Endothelial cell of umbilical vein (primary cell): ENCODE measurements around the gene GM2A. TPM values are rescaled to one million over a fixed set of nuclear protein-coding genes. Genes with fewer than 3 reads are reported as not detected.

ENCODE experiments used
- BruUV-seq: library from RNA; stranded (reverse); fragments of 400-500 nt; replicated peaks from 2 replicates; lab custom pipeline; 2021; lab: Mats Ljungman, UMichigan
- CTCF ChIA-PET: fragments of 300-600, 350-600 bp; sonication (Branson Sonifier 250); formaldehyde crosslinking; loops from one replicate; lab custom pipeline; 2021; ENCODE audit warnings: antibody characterized with exemption, inconsistent platforms; lab: Charles Lee
- POLR2A ChIA-PET: fragments of 300-600, 350-600 bp; sonication (Branson Sonifier 250); formaldehyde crosslinking; loops from one replicate; lab custom pipeline; 2021; ENCODE audit warnings: antibody characterized with exemption, inconsistent platforms; lab: Charles Lee
- DNase-seq: peaks from one replicate; pipeline ENCODE4 v3.0.0-alpha.2; 2011; ENCODE audit warnings: low read depth, low spot score
- FAIRE-seq: peaks from 2 replicates; lab custom pipeline; 2011; peaks lifted over from hg19 to GRCh38; lab: Jason Lieb, UNC
- H2AFZ ChIP-seq: 2 replicates; pipeline ENCODE4 v1.6.0; 2012; ENCODE audit warnings: low read depth, low read length, control low read depth, inconsistent platforms
- H3K27ac ChIP-seq: 2 replicates; pipeline ENCODE4 v1.5.1; 2011; ENCODE audit warnings: low read depth, mild to moderate bottlenecking, control low read depth, low read length, moderate library complexity; ENCODE audit not compliant: insufficient read depth
- H3K27me3 ChIP-seq, 2 experiments: 2 replicates each; pipeline versions ENCODE4 v1.6.0 to v1.6.1; 2011; ENCODE audit warnings: low read length in 2 of 2, mixed read lengths in 1 of 2; ENCODE audit not compliant: control insufficient read depth in 2 of 2, insufficient read depth in 2 of 2
- H3K36me3 ChIP-seq, 2 experiments: 2 replicates in 1 of 2; 3 replicates in 1 of 2; pipeline ENCODE4 v1.5.1; 2011; ENCODE audit warnings: low read length in 2 of 2, mild to moderate bottlenecking in 1 of 2, moderate library complexity in 1 of 2; ENCODE audit not compliant: control insufficient read depth in 2 of 2, insufficient read depth in 2 of 2; ENCODE audit errors: extremely low read depth in 1 of 2
- H3K4me1 ChIP-seq: 3 replicates; pipeline ENCODE4 v1.5.1; 2011; ENCODE audit warnings: mild to moderate bottlenecking, low read length; ENCODE audit not compliant: control insufficient read depth, insufficient read depth; ENCODE audit errors: extremely low read depth
- H3K4me2 ChIP-seq: 2 replicates; pipeline ENCODE4 v1.6.1; 2011; ENCODE audit warnings: low read length, control low read depth, mixed read lengths; ENCODE audit not compliant: insufficient read depth
- H3K4me3 ChIP-seq, 3 experiments: fragments of 200-600 bp in 1 of 3; sonication (generic), shearing (Covaris generic) in 1 of 3; replicated peaks in 1 of 3; 2 replicates each; pipeline ENCODE4 v1.5.1; 2011 to 2016; ENCODE audit warnings: control low read depth in 3 of 3, low read length in 3 of 3, mild to moderate bottlenecking in 2 of 3, inconsistent platforms in 1 of 3, low read depth in 1 of 3, moderate library complexity in 1 of 3; ENCODE audit not compliant: insufficient read depth in 1 of 3
- H3K79me2 ChIP-seq: 2 replicates; pipeline ENCODE4 v1.6.0; 2012; ENCODE audit warnings: low read length, inconsistent platforms; ENCODE audit not compliant: control insufficient read depth, insufficient read depth
- H3K9ac ChIP-seq: replicated peaks from 2 replicates; pipeline ENCODE3; 2011; ENCODE audit warnings: low read length, control low read depth; ENCODE audit not compliant: insufficient read depth; ENCODE audit errors: extremely low read depth
- H3K9me1 ChIP-seq: replicated peaks from 3 replicates; pipeline ENCODE4 v1.6.0; 2011; ENCODE audit warnings: mild to moderate bottlenecking, low read length; ENCODE audit not compliant: control insufficient read depth, insufficient read depth; ENCODE audit errors: extremely low read depth
- H3K9me3 ChIP-seq: replicated peaks from 2 replicates; pipeline ENCODE4 v1.5.1; 2012; ENCODE audit warnings: low read length, inconsistent platforms; ENCODE audit not compliant: control insufficient read depth, insufficient read depth
- H4K20me1 ChIP-seq: replicated peaks from 2 replicates; pipeline ENCODE3; 2011; ENCODE audit warnings: mild to moderate bottlenecking, low read length; ENCODE audit not compliant: control insufficient read depth, insufficient read depth; ENCODE audit errors: extremely low read depth
- FOS ChIP-seq: IDR thresholded peaks from 2 replicates; pipeline ENCODE4 v1.6.1; 2011; ENCODE audit warnings: mild to moderate bottlenecking, low read length, moderate library complexity, borderline replicate concordance; ENCODE audit not compliant: insufficient read depth
- GATA2 ChIP-seq: IDR thresholded peaks from 2 replicates; pipeline ENCODE4 v1.7.0; 2011; ENCODE audit warnings: low read depth, mild to moderate bottlenecking, moderate library complexity, mixed read lengths, low read length; ENCODE audit not compliant: insufficient read length, insufficient read depth
- JUN ChIP-seq: IDR thresholded peaks from 2 replicates; pipeline ENCODE4 v1.6.1; 2011; ENCODE audit warnings: borderline replicate concordance, low read depth; ENCODE audit not compliant: insufficient read length, insufficient read depth
- MYC ChIP-seq: IDR thresholded peaks from one replicate; pipeline ENCODE4 v1.6.1; 2011; ENCODE audit warnings: mild to moderate bottlenecking, low read depth, low read length
- POLR2AphosphoS5 ChIP-seq: IDR thresholded peaks from 2 replicates; pipeline ENCODE4 v1.6.1; 2012; ENCODE audit warnings: low read depth, mild to moderate bottlenecking, control low read depth, low read length, moderate library complexity; ENCODE audit not compliant: insufficient read depth
- dilution Hi-C: fragments of 300-500 bp; cut with MboI; formaldehyde crosslinking; loops from one replicate; pipeline ENCODE4 v1.15.0; 2019; ENCODE audit warnings: low sequenced_read_pairs; ENCODE audit not compliant: extremely low pct_ligation_motif_present
- intact Hi-C: fragments of 100-400 bp; cut with micrococcal nuclease; formaldehyde crosslinking; loops from one replicate; pipeline ENCODE4 v1.10.0; 2022
- polyA plus RNA-seq, 4 experiments: library from polyadenylated mRNA; depleted of rRNA in 3 of 4; stranded (reverse) in 3 of 4; unstranded in 1 of 4; fragments of >200 nt; gene quantifications; 2 replicates each; pipeline versions ENCODE4 v1.2.1 to v1.2.3, GENCODE V29; 2011 to 2012; ENCODE audit warnings: missing spikeins in 1 of 4
- total RNA-seq: library from RNA; stranded (reverse); gene quantifications from 2 replicates; pipeline ENCODE4 v1.2.3, GENCODE V29; 2021
- TF ChIP-seq, protein P1 (sequence below): IDR thresholded peaks from 2 replicates; pipeline ENCODE4 v1.6.1; 2011; ENCODE audit not compliant: insufficient read depth, insufficient read length
- TF ChIP-seq, protein P2 (sequence below), 2 donors: IDR thresholded peaks; 1 replicate in 1 of 2; 2 replicates in 1 of 2; pipeline ENCODE4 v1.5.1; 2011; ENCODE audit warnings: low read length in 2 of 2, mild to moderate bottlenecking in 2 of 2, moderate library complexity in 2 of 2, control low read depth in 1 of 2, inconsistent platforms in 1 of 2, low read depth in 1 of 2; ENCODE audit not compliant: insufficient read depth in 1 of 2; ENCODE audit errors: extremely low read depth in 1 of 2

The GM2A gene
- total and polyA plus RNA-seq, 2 donors (not counting 3 experiments of a cell fraction or from before 2014, with no cell fraction given): 14.0 to 21.2 TPM

DNA sequence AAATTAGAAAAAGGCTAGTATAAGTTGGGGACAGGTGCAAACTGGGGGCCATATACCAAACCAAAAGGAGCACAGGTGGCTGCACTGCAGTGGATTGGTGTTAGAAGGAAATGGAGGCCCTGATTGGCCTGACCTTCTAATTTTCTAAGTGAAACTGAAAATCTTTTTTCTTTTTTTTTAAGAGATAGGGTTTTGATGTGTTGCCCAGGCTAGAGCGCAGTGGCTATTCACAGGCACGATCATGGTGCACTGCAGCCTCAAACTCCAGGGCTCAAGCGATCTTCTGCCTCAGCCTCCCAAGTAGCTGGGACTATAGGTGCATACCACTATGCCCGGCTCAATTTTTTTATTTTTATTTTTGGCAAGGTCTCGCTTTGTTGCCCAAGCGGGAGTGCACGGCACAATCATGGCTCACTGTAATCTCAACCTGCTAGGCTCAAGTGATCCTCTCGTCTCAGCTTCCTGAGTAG is 19.3 kb upstream of the GM2A start:
- Histone ChIP-seq H3K9me1 (no peaks in the 10 kb centered on the region), H3K9me3 (no peaks in the 10 kb centered on the region), H3K4me1 (no peaks in the 10 kb centered on the region), H3K4me2 (no peak overlapping the region), H3K9ac (no peak overlapping the region), H2AFZ (no peak overlapping the region), H4K20me1 (no peaks in the 10 kb centered on the region), H3K4me3 (no peak overlapping the region), H3K36me3 (no peaks in the 10 kb centered on the region), H3K27me3 (peaks cover 3 to 5% of the 10 kb centered on the region in 2 experiments), H3K27ac (no peak overlapping the region), H3K79me2 (no peaks in the 10 kb centered on the region)
- CTCF ChIA-PET: no interaction called here
- no peak for FAIRE-seq
- dilution Hi-C loops (no loop called here), intact Hi-C loops (no loop called here)
- TF ChIP-seq MYC (no peak), JUN (no peak), POLR2AphosphoS5 (no peak), GATA2 (no peak), FOS (no peak)
- TF ChIP-seq, protein P1, sequence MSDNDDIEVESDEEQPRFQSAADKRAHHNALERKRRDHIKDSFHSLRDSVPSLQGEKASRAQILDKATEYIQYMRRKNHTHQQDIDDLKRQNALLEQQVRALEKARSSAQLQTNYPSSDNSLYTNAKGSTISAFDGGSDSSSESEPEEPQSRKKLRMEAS: no peak
- TF ChIP-seq, protein P2, sequence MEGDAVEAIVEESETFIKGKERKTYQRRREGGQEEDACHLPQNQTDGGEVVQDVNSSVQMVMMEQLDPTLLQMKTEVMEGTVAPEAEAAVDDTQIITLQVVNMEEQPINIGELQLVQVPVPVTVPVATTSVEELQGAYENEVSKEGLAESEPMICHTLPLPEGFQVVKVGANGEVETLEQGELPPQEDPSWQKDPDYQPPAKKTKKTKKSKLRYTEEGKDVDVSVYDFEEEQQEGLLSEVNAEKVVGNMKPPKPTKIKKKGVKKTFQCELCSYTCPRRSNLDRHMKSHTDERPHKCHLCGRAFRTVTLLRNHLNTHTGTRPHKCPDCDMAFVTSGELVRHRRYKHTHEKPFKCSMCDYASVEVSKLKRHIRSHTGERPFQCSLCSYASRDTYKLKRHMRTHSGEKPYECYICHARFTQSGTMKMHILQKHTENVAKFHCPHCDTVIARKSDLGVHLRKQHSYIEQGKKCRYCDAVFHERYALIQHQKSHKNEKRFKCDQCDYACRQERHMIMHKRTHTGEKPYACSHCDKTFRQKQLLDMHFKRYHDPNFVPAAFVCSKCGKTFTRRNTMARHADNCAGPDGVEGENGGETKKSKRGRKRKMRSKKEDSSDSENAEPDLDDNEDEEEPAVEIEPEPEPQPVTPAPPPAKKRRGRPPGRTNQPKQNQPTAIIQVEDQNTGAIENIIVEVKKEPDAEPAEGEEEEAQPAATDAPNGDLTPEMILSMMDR (IDR thresholded peaks at IDR 0.05; ENCODE audit: extremely low read depth in 1 of 2, insufficient read depth in 1 of 2, low read depth in 1 of 2, low read length in 2 of 2): no peak
- POLR2A ChIA-PET: no interaction called here
- BruUV-seq: no TSS peak
- DNase-seq: no peak
